ENCODE measurements around the gene PRICKLE2. TPM values are rescaled to one million over a fixed set of nuclear protein-coding genes. Genes with fewer than 3 reads are reported as not detected.

Gene PRICKLE2
- total and polyA plus RNA-seq, 10 of the 15 experiments (the other 5 are each of a cell fraction or from before 2014, with no cell fraction given) = 0.11 to 2.6 (median 0.69) TPM

DNA sequence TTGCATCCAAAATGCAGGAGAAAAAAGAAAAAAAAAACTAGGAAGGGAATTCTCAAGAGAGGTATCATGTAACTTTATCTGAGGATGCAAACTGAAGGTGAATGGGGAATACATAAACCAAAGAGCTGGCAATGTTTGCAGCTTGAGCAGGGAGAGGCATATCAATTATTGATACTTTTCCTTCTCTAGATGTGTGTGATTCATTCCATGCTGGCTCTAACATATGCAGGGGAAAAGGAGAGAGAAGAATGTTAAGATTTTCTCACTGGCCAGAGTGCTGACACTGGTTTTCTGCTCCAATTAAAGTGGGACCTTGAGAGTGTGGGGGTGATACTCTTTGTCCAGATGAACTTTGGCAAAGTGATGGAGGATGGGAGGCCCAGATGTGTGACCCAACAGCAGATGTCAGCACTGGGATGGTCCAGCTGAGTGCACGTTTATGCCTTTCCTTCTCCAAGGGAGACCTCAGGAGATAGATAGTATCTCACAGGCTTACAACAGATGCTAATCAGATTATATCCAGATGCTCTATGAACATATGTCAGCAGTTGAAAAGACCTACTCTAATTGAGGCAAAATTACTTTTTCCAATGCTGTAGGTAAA lies 152.0 kb downstream of the PRICKLE2 start (continued):
- TF ChIP-seq, protein P1, sequence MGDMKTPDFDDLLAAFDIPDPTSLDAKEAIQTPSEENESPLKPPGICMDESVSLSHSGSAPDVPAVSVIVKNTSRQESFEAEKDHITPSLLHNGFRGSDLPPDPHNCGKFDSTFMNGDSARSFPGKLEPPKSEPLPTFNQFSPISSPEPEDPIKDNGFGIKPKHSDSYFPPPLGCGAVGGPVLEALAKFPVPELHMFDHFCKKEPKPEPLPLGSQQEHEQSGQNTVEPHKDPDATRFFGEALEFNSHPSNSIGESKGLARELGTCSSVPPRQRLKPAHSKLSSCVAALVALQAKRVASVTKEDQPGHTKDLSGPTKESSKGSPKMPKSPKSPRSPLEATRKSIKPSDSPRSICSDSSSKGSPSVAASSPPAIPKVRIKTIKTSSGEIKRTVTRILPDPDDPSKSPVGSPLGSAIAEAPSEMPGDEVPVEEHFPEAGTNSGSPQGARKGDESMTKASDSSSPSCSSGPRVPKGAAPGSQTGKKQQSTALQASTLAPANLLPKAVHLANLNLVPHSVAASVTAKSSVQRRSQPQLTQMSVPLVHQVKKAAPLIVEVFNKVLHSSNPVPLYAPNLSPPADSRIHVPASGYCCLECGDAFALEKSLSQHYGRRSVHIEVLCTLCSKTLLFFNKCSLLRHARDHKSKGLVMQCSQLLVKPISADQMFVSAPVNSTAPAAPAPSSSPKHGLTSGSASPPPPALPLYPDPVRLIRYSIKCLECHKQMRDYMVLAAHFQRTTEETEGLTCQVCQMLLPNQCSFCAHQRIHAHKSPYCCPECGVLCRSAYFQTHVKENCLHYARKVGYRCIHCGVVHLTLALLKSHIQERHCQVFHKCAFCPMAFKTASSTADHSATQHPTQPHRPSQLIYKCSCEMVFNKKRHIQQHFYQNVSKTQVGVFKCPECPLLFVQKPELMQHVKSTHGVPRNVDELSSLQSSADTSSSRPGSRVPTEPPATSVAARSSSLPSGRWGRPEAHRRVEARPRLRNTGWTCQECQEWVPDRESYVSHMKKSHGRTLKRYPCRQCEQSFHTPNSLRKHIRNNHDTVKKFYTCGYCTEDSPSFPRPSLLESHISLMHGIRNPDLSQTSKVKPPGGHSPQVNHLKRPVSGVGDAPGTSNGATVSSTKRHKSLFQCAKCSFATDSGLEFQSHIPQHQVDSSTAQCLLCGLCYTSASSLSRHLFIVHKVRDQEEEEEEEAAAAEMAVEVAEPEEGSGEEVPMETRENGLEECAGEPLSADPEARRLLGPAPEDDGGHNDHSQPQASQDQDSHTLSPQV (IDR thresholded peaks at IDR 0.05) = no peak
- TF ChIP-seq SPI1 (IDR thresholded peaks at IDR 0.05; ENCODE audit: borderline replicate concordance, insufficient read depth, low read depth, low read length) (no peak), RAD21 (IDR thresholded peaks at IDR 0.05; ENCODE audit: insufficient read depth, low read depth, low read length) (no peak), SIX5 (IDR thresholded peaks at IDR 0.05; ENCODE audit: low read depth, low read length, severe bottlenecking) (no peak), ASH2L (IDR thresholded peaks at IDR 0.05; ENCODE audit: borderline replicate concordance, low read depth) (no peak), POLR2AphosphoS5 (IDR thresholded peaks at IDR 0.05; ENCODE audit: low read length) (no peak)

DNA sequence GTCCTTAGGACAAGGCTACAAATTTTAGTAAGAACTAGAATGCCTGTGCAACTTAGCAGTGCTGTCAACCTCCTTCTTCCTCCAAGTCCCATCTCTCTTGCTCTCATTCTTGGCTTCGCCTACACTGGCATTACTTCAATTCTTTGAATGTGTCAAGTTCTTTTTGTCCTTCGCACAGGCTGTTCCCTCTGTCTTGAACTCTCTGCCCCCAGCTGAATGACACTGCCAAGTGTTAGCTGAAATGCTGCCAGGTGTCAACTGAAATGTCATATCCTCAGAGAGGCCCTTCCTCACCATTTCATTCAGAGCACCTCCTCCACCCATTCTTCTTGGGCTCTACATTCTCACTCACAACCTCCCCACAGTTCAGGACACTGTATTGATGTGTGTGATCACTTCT lies 153.1 kb downstream of the PRICKLE2 start:
- ATAC-seq (no peak), FAIRE-seq (no peak), DNase-seq (ENCODE audit: low read depth, low spot score) (no peak)
- Histone ChIP-seq H3K4me3 (no peak overlapping the region), H3K9ac (ENCODE audit: control insufficient read depth, insufficient read depth, low read length) (no peak overlapping the region), H3K9me3 (replicated peaks; ENCODE audit: control insufficient read depth, insufficient read depth, low read length) (no peaks in the 10 kb centered on the region), H3K4me2 (ENCODE audit: control insufficient read depth, insufficient read depth) (no peak overlapping the region), H4K20me1 (ENCODE audit: control insufficient read depth, insufficient read depth) (no peaks in the 10 kb centered on the region), H3K79me2 (ENCODE audit: control insufficient read depth, insufficient read depth, low read length) (no peaks in the 10 kb centered on the region), H2AFZ (ENCODE audit: control insufficient read depth, low read depth, low read length) (no peak overlapping the region), H3K27me3 (replicated peaks in 1 of 2; ENCODE audit: control insufficient read depth in 2 of 2, insufficient read depth in 2 of 2, low read length in 1 of 2) (no peaks in the 10 kb centered on the region), H3K4me1 (ENCODE audit: control insufficient read depth, insufficient read depth, low read length) (no peaks in the 10 kb centered on the region), H3K36me3 (ENCODE audit: control insufficient read depth in 2 of 2, insufficient read depth in 2 of 2, low read length in 1 of 2) (no peaks in the 10 kb centered on the region), H3K27ac (ENCODE audit: control insufficient read depth, insufficient read depth) (no peak overlapping the region)
- intact Hi-C loops (cut with micrococcal nuclease; ENCODE audit: unreplicated experiment) (no loop called here), in situ Hi-C loops (cut with MboI) (no loop called here)
- ChIA-PET CTCF (interaction anchor here (1.4 kb wide), 1 partner anchor 16 kb away, joined by 3 read pairs; no protein-coding TSS in a partner anchor), POLR2A (no interaction called here), SMC1A (ENCODE audit: uncharacterized antibody, unreplicated experiment) (no interaction called here), RAD21 (ENCODE audit: unreplicated experiment) (no interaction called here)
- no TSS peak for BruUV-seq (replicated peaks)
- WGBS (ENCODE audit: insufficient coverage, insufficient replicate concordance, low lambda C conversion rate, missing lambda C conversion rate) = 37% methylated on average over 2 of the region's 2 CpGs
- TF ChIP-seq ESRRA (IDR thresholded peaks at IDR 0.05; ENCODE audit: low read length) (no peak), SMARCA5 (IDR thresholded peaks at IDR 0.05) (no peak), TARDBP (IDR thresholded peaks at IDR 0.05; ENCODE audit: borderline replicate concordance) (no peak), MEF2A (IDR thresholded peaks at IDR 0.05; ENCODE audit: insufficient read depth, low read depth, low read length) (no peak), RBBP5 (conservative IDR thresholded peaks at IDR 0.05) (no peak), ZSCAN29 (IDR thresholded peaks at IDR 0.05) (no peak), TAF1 (IDR thresholded peaks at IDR 0.05; ENCODE audit: borderline replicate concordance, low read depth, low read length) (no peak), POLR2A (IDR thresholded peaks at IDR 0.05; ENCODE audit: low read depth, low read length) (no peak), RFX5 (IDR thresholded peaks at IDR 0.05; ENCODE audit: low read depth, low read length) (no peak), CBX5 (IDR thresholded peaks at IDR 0.05; ENCODE audit: low read depth) (no peak), NFIC (IDR thresholded peaks at IDR 0.05; ENCODE audit: low read depth, low read length) (no peak), BCL11A (IDR thresholded peaks at IDR 0.05; ENCODE audit: low read depth, low read length) (no peak), CREB1 (IDR thresholded peaks at IDR 0.05; ENCODE audit: low read depth) (no peak)
- TF ChIP-seq, protein P2, sequence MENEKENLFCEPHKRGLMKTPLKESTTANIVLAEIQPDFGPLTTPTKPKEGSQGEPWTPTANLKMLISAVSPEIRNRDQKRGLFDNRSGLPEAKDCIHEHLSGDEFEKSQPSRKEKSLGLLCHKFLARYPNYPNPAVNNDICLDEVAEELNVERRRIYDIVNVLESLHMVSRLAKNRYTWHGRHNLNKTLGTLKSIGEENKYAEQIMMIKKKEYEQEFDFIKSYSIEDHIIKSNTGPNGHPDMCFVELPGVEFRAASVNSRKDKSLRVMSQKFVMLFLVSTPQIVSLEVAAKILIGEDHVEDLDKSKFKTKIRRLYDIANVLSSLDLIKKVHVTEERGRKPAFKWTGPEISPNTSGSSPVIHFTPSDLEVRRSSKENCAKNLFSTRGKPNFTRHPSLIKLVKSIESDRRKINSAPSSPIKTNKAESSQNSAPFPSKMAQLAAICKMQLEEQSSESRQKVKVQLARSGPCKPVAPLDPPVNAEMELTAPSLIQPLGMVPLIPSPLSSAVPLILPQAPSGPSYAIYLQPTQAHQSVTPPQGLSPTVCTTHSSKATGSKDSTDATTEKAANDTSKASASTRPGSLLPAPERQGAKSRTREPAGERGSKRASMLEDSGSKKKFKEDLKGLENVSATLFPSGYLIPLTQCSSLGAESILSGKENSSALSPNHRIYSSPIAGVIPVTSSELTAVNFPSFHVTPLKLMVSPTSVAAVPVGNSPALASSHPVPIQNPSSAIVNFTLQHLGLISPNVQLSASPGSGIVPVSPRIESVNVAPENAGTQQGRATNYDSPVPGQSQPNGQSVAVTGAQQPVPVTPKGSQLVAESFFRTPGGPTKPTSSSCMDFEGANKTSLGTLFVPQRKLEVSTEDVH (IDR thresholded peaks at IDR 0.05; ENCODE audit: low read depth, partially characterized antibody) = no peak

Measured in GM12878 (cell line).